H1 (cell line): Measurements from ENCODE around the gene AVPR2. TPM values are rescaled to one million over a fixed set of nuclear protein-coding genes. Genes with fewer than 3 reads are reported as not detected.

Source experiments
- CTCF ChIA-PET: fragments of 300-600 bp; sonication (Branson Sonifier 250); formaldehyde crosslinking; loops from one replicate; lab custom pipeline; 2021; ENCODE audit not compliant: partially characterized antibody; lab: Charles Lee
- POLR2A ChIA-PET: fragments of 300-600 bp; sonication (Branson Sonifier 250); formaldehyde crosslinking; loops from one replicate; lab custom pipeline; 2021; ENCODE audit warnings: inconsistent platforms; ENCODE audit not compliant: partially characterized antibody; lab: Charles Lee
- DNase-seq, 2 experiments: peaks; one replicate each; pipeline versions ENCODE4 v3.0.0 to v3.0.0-alpha.2; 2010 to 2022; ENCODE audit warnings: low spot score in 2 of 2, low read depth in 1 of 2, mixed read lengths in 1 of 2
- FAIRE-seq: peaks from 2 replicates; lab custom pipeline; 2011; peaks lifted over from hg19 to GRCh38; lab: Jason Lieb, UNC
- H2AFZ ChIP-seq: 2 replicates; pipeline ENCODE4 v1.8.1; 2012; ENCODE audit warnings: low read length, inconsistent platforms
- H2AK5ac ChIP-seq: 2 replicates; pipeline ENCODE4 v1.6.1; 2013; ENCODE audit warnings: low read depth, low read length
- H2BK120ac ChIP-seq: replicated peaks from 2 replicates; pipeline ENCODE3; 2013; ENCODE audit warnings: low read depth, low read length, inconsistent platforms
- H2BK12ac ChIP-seq: 2 replicates; pipeline ENCODE4 v1.6.1; 2013; ENCODE audit warnings: low read depth, low read length
- H2BK15ac ChIP-seq: 2 replicates; pipeline ENCODE4 v1.6.1; 2013; ENCODE audit warnings: low read length
- H2BK20ac ChIP-seq: 2 replicates; pipeline ENCODE4 v1.6.1; 2013; ENCODE audit warnings: low read length
- H2BK5ac ChIP-seq: 2 replicates; pipeline ENCODE4 v1.6.1; 2013; ENCODE audit warnings: low read depth, low read length
- H3K14ac ChIP-seq: 2 replicates; pipeline ENCODE4 v1.6.1; 2013; ENCODE audit warnings: inconsistent platforms; ENCODE audit not compliant: insufficient read length
- H3K18ac ChIP-seq: 2 replicates; pipeline ENCODE4 v1.6.1; 2013; ENCODE audit warnings: low read length; ENCODE audit errors: extremely low read depth
- H3K23ac ChIP-seq: 2 replicates; pipeline ENCODE4 v1.6.1; 2013; ENCODE audit warnings: inconsistent platforms; ENCODE audit not compliant: insufficient read length
- H3K23me2 ChIP-seq: 2 replicates; pipeline ENCODE4 v1.6.1; 2013; ENCODE audit warnings: low read depth, low read length
- H3K27ac ChIP-seq: 2 replicates; pipeline ENCODE4 v1.6.1; 2011; ENCODE audit warnings: low read depth, low read length, inconsistent platforms
- H3K27me3 ChIP-seq, 4 experiments: replicated peaks in 1 of 4; 1 replicate in 1 of 4; 2 replicates in 3 of 4; pipeline versions ENCODE4 v1.6.1 to v1.8.1; 2011 to 2013; ENCODE audit warnings: low read length in 3 of 4, mild to moderate bottlenecking in 3 of 4, inconsistent platforms in 2 of 4, mixed read lengths in 2 of 4, moderate library complexity in 1 of 4; ENCODE audit not compliant: control insufficient read depth in 3 of 4, insufficient read depth in 3 of 4; ENCODE audit errors: extremely low read depth in 1 of 4
- H3K36me3 ChIP-seq, 4 experiments: 2 replicates each; pipeline versions ENCODE4 v1.6.1 to v1.8.1; 2011 to 2013; ENCODE audit warnings: mild to moderate bottlenecking in 4 of 4, low read length in 3 of 4, moderate library complexity in 2 of 4, control low read depth in 1 of 4, inconsistent platforms in 1 of 4; ENCODE audit not compliant: insufficient read depth in 4 of 4, control insufficient read depth in 2 of 4
- H3K4ac ChIP-seq: replicated peaks from 2 replicates; pipeline ENCODE3; 2013; ENCODE audit warnings: low read length, low read depth, mixed read lengths, inconsistent platforms; ENCODE audit not compliant: insufficient read length
- H3K4me1 ChIP-seq, 4 experiments: replicated peaks in 1 of 4; 1 replicate in 1 of 4; 2 replicates in 3 of 4; pipeline versions ENCODE4 v1.6.1 to v1.8.1; 2011 to 2013; ENCODE audit warnings: low read length in 3 of 4, inconsistent platforms in 2 of 4, mixed read lengths in 1 of 4; ENCODE audit not compliant: insufficient read depth in 4 of 4, control insufficient read depth in 3 of 4
- H3K4me2 ChIP-seq, 2 experiments: 2 replicates each; pipeline versions ENCODE4 v1.6.1 to v1.8.1; 2011 to 2013; ENCODE audit warnings: low read depth in 2 of 2, low read length in 2 of 2, control low read depth in 1 of 2, inconsistent platforms in 1 of 2, mild to moderate bottlenecking in 1 of 2; ENCODE audit not compliant: insufficient read depth in 1 of 2
- H3K4me3 ChIP-seq, 4 experiments: fragments of 200-600, 300-600 bp in 1 of 4; sonication (generic), shearing (Covaris generic), sonication (Bioruptor Twin) in 1 of 4; 2 replicates each; pipeline versions ENCODE4 v1.5.1 to v1.8.1; 2011 to 2016; ENCODE audit warnings: low read length in 4 of 4, low read depth in 3 of 4, control low read depth in 2 of 4, inconsistent platforms in 2 of 4, mild to moderate bottlenecking in 2 of 4, mixed read lengths in 1 of 4, moderate library complexity in 1 of 4; ENCODE audit not compliant: insufficient read depth in 2 of 4; ENCODE audit errors: extremely low read depth in 1 of 4
- H3K56ac ChIP-seq: replicated peaks from 2 replicates; pipeline ENCODE3; 2013; ENCODE audit warnings: low read depth, mild to moderate bottlenecking, mixed read lengths, low read length, inconsistent platforms; ENCODE audit not compliant: insufficient read length
- H3K79me1 ChIP-seq: 2 replicates; pipeline ENCODE4 v1.6.1; 2013; ENCODE audit warnings: low read depth, low read length, control low read depth
- H3K79me2 ChIP-seq, 2 experiments: 2 replicates each; pipeline versions ENCODE4 v1.6.1 to v1.8.1; 2012 to 2013; ENCODE audit warnings: low read length in 2 of 2, mild to moderate bottlenecking in 2 of 2, inconsistent platforms in 1 of 2; ENCODE audit not compliant: insufficient read depth in 2 of 2, control insufficient read depth in 1 of 2
- H3K9ac ChIP-seq, 4 experiments: replicated peaks in 1 of 4; 1 replicate in 1 of 4; 2 replicates in 3 of 4; pipeline versions ENCODE4 v1.6.1 to v1.8.1; 2011 to 2013; ENCODE audit warnings: low read depth in 3 of 4, low read length in 3 of 4, control low read depth in 2 of 4, mild to moderate bottlenecking in 2 of 4, moderate library complexity in 2 of 4, inconsistent platforms in 1 of 4; ENCODE audit errors: extremely low read depth in 1 of 4
- H3K9me3 ChIP-seq, 2 experiments: 2 replicates each; pipeline versions ENCODE4 v1.6.1 to v1.8.1; 2012 to 2013; ENCODE audit warnings: mild to moderate bottlenecking in 2 of 2, moderate library complexity in 2 of 2, control low read depth in 1 of 2, inconsistent platforms in 1 of 2, low read depth in 1 of 2, low read length in 1 of 2, mixed read lengths in 1 of 2; ENCODE audit not compliant: insufficient read depth in 2 of 2
- H4K20me1 ChIP-seq, 2 experiments: replicated peaks in 1 of 2; 2 replicates each; pipeline versions ENCODE3 to v1.8.1; 2011 to 2013; ENCODE audit warnings: inconsistent platforms in 2 of 2, low read length in 2 of 2, mild to moderate bottlenecking in 1 of 2; ENCODE audit not compliant: insufficient read depth in 2 of 2, control insufficient read depth in 1 of 2
- H4K5ac ChIP-seq: 2 replicates; pipeline ENCODE4 v1.6.1; 2013; ENCODE audit warnings: low read length, low read depth, mixed read lengths, inconsistent platforms; ENCODE audit not compliant: insufficient read length
- H4K8ac ChIP-seq: 2 replicates; pipeline ENCODE4 v1.8.0; 2013; ENCODE audit warnings: mild to moderate bottlenecking, moderate library complexity, low read length, inconsistent platforms; ENCODE audit not compliant: insufficient read depth; ENCODE audit errors: extremely low read depth
- H4K91ac ChIP-seq: replicated peaks from 2 replicates; pipeline ENCODE3; 2013; ENCODE audit warnings: low read length, mixed read lengths, inconsistent platforms; ENCODE audit not compliant: insufficient read length
- WGBS, 2 experiments: shearing (Covaris generic) in 1 of 2; methylation state at CpG; one replicate each; pipeline versions ENCODE4 v1.1.6 to v1.1.7; 2013 to 2015; ENCODE audit warnings: low lambda C conversion rate in 2 of 2, mixed read lengths in 2 of 2, inconsistent platforms in 1 of 2, low coverage in 1 of 2, missing lambda C conversion rate in 1 of 2; ENCODE audit not compliant: insufficient replicate concordance in 2 of 2, insufficient coverage in 1 of 2, insufficient read length in 1 of 2; ENCODE audit errors: extremely low coverage in 1 of 2, missing lambda C conversion rate in 1 of 2; 5-methylcytosine and 5-hydroxymethylcytosine counted together
- polyA plus RNA-seq, 7 experiments: library from polyadenylated mRNA; depleted of rRNA in 3 of 7; stranded (reverse) in 5 of 7; unstranded in 2 of 7; fragments of >200 nt in 5 of 7; fragments of 200-250 nt in 2 of 7; gene quantifications; 1 replicate in 5 of 7; 2 replicates in 1 of 7; 4 replicates in 1 of 7; pipeline versions ENCODE4 v1.2.1 to v1.2.3, GENCODE V29; 2011 to 2013; ENCODE audit warnings: missing spikeins in 2 of 7, mixed read lengths in 2 of 7
- total RNA-seq: library from RNA; stranded (reverse); fragmentation: NEBNext Ultra II Directional; extraction: Animal tissue kit (Norgen Biotek cat#: 25700); gene quantifications from 2 replicates; pipeline ENCODE4 v1.2.1, GENCODE V29; 2021

Gene AVPR2
- total and polyA plus RNA-seq, 2 of the 8 experiments (the other 6 are each of a cell fraction or from before 2014, with no cell fraction given), result 0.09 TPM; not detected in 1

DNA sequence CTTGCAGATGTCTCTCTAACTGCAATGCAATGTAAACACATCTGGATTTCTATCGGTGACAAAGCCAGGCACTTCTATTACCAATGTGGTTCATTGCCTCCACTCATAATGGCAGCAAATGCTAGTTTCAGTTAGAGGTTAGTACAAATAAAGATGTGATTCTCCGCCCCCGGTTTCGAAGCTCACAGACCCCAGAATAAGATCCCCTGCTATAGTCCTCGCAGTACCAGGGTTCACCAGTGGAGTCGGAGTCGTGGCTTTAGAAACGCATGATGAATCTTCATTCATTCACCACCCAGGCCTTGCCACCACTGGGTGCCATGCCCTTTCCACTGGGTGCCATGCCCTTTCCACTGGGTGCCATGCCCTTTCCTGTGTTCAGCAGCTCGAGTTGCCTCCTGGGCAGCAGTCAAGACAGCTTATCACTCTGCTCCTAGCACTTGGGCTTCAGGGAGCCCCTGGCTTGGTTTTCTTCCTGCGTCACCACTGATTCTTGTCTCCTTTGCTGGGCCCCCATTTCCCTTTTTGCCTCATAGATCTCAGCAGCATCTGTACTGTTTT is 33.8 kb downstream of the AVPR2 start:
- Histone ChIP-seq H2BK5ac (no peak overlapping the region), H4K20me1 (peaks cover 0 to 3% of the 10 kb centered on the region in 2 experiments), H2AFZ (no peak overlapping the region), H3K79me2 (peaks cover 0 to 9% of the 10 kb centered on the region in 2 experiments; a peak in 2 of 4 replicates), H3K23ac (no peak overlapping the region), H3K14ac (no peak overlapping the region), H3K23me2 (0 out of 2 replicates have a peak, but pooled peaks cover 2% of the 10 kb centered on the region), H3K4me2 (no peak overlapping the region), H3K4me3 (no peak overlapping the region), H3K27ac (no peak overlapping the region), H3K27me3 (no peaks in the 10 kb centered on the region), H3K36me3 (no peaks in the 10 kb centered on the region), H3K56ac (no peak overlapping the region), H3K9me3 (no peaks in the 10 kb centered on the region), H3K79me1 (no peaks in the 10 kb centered on the region), H3K18ac (no peak overlapping the region), H4K8ac (no peak overlapping the region), H3K4me1 (peaks cover 4 to 11% (median 8%) of the 10 kb centered on the region in 4 experiments), H3K4ac (no peak overlapping the region), H3K9ac (no peak overlapping the region), H4K91ac (no peak overlapping the region), H2BK20ac (no peak overlapping the region), H2AK5ac (no peak overlapping the region), H4K5ac (no peak overlapping the region), H2BK15ac (no peak overlapping the region), H2BK12ac (no peak overlapping the region), H2BK120ac (no peak overlapping the region)
- ChIA-PET CTCF (interaction anchor here (0.8 to 19.6 kb wide), 7 partner anchors 9 to 30 kb away, joined by 3 to 272 read pairs (median 4); partner anchors contain the start of genes ARHGAP4 and RENBP), POLR2A (interaction anchor here (1.4 to 18.9 kb wide), 3 partner anchors 14 to 33 kb away, joined by 3 to 231 read pairs (median 3); partner anchors contain the start of gene ARHGAP4)
- FAIRE-seq, result no peak
- 94% methylated on average over 10 of the region's 10 CpGs; no CpG with 5 or more reads in 1 of the 2 experiments for WGBS, 2 experiments
- no peak for DNase-seq
